Glutamatergic neuron (in vitro differentiated cells): ENCODE measurements around the gene SPAG17. TPM values are rescaled to one million over a fixed set of nuclear protein-coding genes. Genes with fewer than 3 reads are reported as not detected.

Source experiments
- DNase-seq: peaks from one replicate; pipeline ENCODE4 v3.0.0; 2022
- H3K27ac Mint-ChIP-seq: one replicate; pipeline ENCODE4 v1.8.0; 2020; ENCODE audit warnings: mild to moderate bottlenecking, mixed read lengths, inconsistent platforms; ENCODE audit not compliant: unreplicated experiment
- H3K27me3 Mint-ChIP-seq: one replicate; pipeline ENCODE4 v1.8.0; 2020; ENCODE audit warnings: mild to moderate bottlenecking, moderate library complexity, mixed read lengths, inconsistent platforms; ENCODE audit not compliant: unreplicated experiment
- H3K36me3 Mint-ChIP-seq: one replicate; pipeline ENCODE4 v1.8.0; 2020; ENCODE audit warnings: mild to moderate bottlenecking, mixed read lengths, inconsistent platforms; ENCODE audit not compliant: unreplicated experiment
- H3K4me1 Mint-ChIP-seq: one replicate; pipeline ENCODE4 v1.8.0; 2020; ENCODE audit warnings: mild to moderate bottlenecking, low read depth, mixed read lengths, inconsistent platforms; ENCODE audit not compliant: unreplicated experiment
- H3K4me3 Mint-ChIP-seq: one replicate; pipeline ENCODE4 v1.8.0; 2020; ENCODE audit warnings: mild to moderate bottlenecking, mixed read lengths, inconsistent platforms; ENCODE audit not compliant: unreplicated experiment
- H3K9me3 Mint-ChIP-seq: one replicate; pipeline ENCODE4 v1.8.0; 2020; ENCODE audit warnings: mild to moderate bottlenecking, moderate library complexity, mixed read lengths, inconsistent platforms; ENCODE audit not compliant: unreplicated experiment
- CTCF ChIP-seq: fragments of 200-600 bp; sonication (generic); IDR thresholded peaks from one replicate; pipeline ENCODE4 v1.5.0; 2021; ENCODE audit not compliant: partially characterized antibody, unreplicated experiment
- total RNA-seq: library from RNA; stranded (reverse); fragmentation: NEBNext Ultra II Directional; extraction: Animal tissue kit (Norgen Biotek cat#: 25700); gene quantifications from one replicate; pipeline ENCODE4 v1.2.1, GENCODE V29; 2021; ENCODE audit not compliant: unreplicated experiment

SPAG17 gene
- total RNA-seq, 1 donor from 2014 or later: not detected

DNA sequence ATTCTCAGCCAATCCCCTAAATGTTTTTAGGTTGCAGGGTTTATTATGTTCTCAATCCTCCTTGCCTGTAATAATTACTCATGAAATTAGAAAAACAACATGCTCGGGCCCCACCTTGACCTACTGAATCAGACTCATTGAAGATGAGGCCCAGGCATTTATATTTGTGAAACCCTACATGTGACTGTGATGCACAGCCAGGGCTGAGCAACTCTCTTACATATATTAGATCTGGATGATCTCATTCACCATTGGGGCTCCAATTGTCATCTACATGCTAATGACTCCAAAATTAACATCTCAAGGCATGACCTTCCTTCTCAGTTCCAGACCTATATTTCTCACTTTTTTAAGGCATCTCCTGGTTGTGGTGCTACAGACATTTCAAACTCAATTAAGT lies 152.1 kb downstream of the SPAG17 start:
- H3K9me3 Mint-ChIP-seq: no peaks in the 10 kb centered on the region
- no peaks in the 10 kb centered on the region for H3K4me1 Mint-ChIP-seq
- no peak overlapping the region for H3K4me3 Mint-ChIP-seq
- peaks cover 2% of the 10 kb centered on the region for H3K27me3 Mint-ChIP-seq
- no peaks in the 10 kb centered on the region for H3K36me3 Mint-ChIP-seq
- no peak for TF ChIP-seq CTCF
- H3K27ac Mint-ChIP-seq: no peak overlapping the region
- no peak for DNase-seq

- H3K4me3 Mint-ChIP-seq: no peak overlapping the region
- DNase-seq: no peak
- peaks cover 2% of the 10 kb centered on the region for H3K4me1 Mint-ChIP-seq
- no peak overlapping the region for H3K27ac Mint-ChIP-seq
- peaks cover 2% of the 10 kb centered on the region for H3K27me3 Mint-ChIP-seq
- no peaks in the 10 kb centered on the region for H3K36me3 Mint-ChIP-seq
- no peak for TF ChIP-seq CTCF
- peaks cover 2% of the 10 kb centered on the region for H3K9me3 Mint-ChIP-seq
Measured at GRCh38 chr1:118028267-118028666, 156.8 kb downstream of the SPAG17 start.

- Mint-ChIP-seq H3K4me3 (no peak overlapping the region), H3K4me1 (peaks cover 2% of the 10 kb centered on the region), H3K27ac (no peak overlapping the region), H3K36me3 (no peaks in the 10 kb centered on the region), H3K9me3 (peaks cover 2% of the 10 kb centered on the region), H3K27me3 (no peaks in the 10 kb centered on the region)
- TF ChIP-seq CTCF: no peak
- no peak for DNase-seq
Measured at GRCh38 chr1:118023199-118023598, 161.8 kb downstream of the SPAG17 start.

GRCh38 chr1:118021668-118022067 lies 163.4 kb downstream of the SPAG17 start:
- no peak for DNase-seq
- H3K4me3 Mint-ChIP-seq: no peak overlapping the region
- peaks cover 2% of the 10 kb centered on the region for H3K4me1 Mint-ChIP-seq
- no peaks in the 10 kb centered on the region for H3K27me3 Mint-ChIP-seq
- H3K36me3 Mint-ChIP-seq: no peaks in the 10 kb centered on the region
- H3K27ac Mint-ChIP-seq: no peak overlapping the region
- no peak for TF ChIP-seq CTCF
- peaks cover 2% of the 10 kb centered on the region for H3K9me3 Mint-ChIP-seq

GRCh38 chr1:118018060-118018459 lies 167.0 kb downstream of the SPAG17 start:
- H3K27me3 Mint-ChIP-seq: no peaks in the 10 kb centered on the region
- no peaks in the 10 kb centered on the region for H3K9me3 Mint-ChIP-seq
- no peaks in the 10 kb centered on the region for H3K4me1 Mint-ChIP-seq
- DNase-seq: no peak
- H3K27ac Mint-ChIP-seq: no peak overlapping the region
- H3K4me3 Mint-ChIP-seq: no peak overlapping the region
- TF ChIP-seq CTCF: no peak
- H3K36me3 Mint-ChIP-seq: no peaks in the 10 kb centered on the region
